ENCODE data around the gene TMCO4. TPM values are rescaled to one million over a fixed set of nuclear protein-coding genes. Genes with fewer than 3 reads are reported as not detected.

Gene TMCO4
- total and polyA plus RNA-seq, 2 of the 8 experiments (the other 6 are each of a cell fraction or from before 2014, with no cell fraction given): 3.0 to 3.1 TPM

- Histone ChIP-seq H3K23me2 (ENCODE audit: low read depth, low read length) (peaks cover 5% of the 10 kb centered on the region; the same call in 1 of the 2 replicates), H3K36me3 (ENCODE audit: control insufficient read depth in 2 of 4, insufficient read depth in 4 of 4, low read length in 3 of 4) (no peaks in the 10 kb centered on the region), H2AK5ac (ENCODE audit: low read depth, low read length) (no peak overlapping the region), H3K27me3 (replicated peaks in 1 of 4; ENCODE audit: control insufficient read depth in 3 of 4, extremely low read depth in 1 of 4, insufficient read depth in 3 of 4, low read length in 3 of 4) (peaks cover 0 to 33% (median 22%) of the 10 kb centered on the region in 4 experiments; a peak in 6 of 7 replicates), H2BK5ac (ENCODE audit: low read depth, low read length) (no peak overlapping the region), H4K8ac (ENCODE audit: extremely low read depth, insufficient read depth, low read length) (no peak overlapping the region), H4K20me1 (replicated peaks in 1 of 2; ENCODE audit: control insufficient read depth in 1 of 2, insufficient read depth in 2 of 2, low read length in 2 of 2) (no peaks in the 10 kb centered on the region), H3K4me2 (ENCODE audit: insufficient read depth in 1 of 2, low read depth in 2 of 2, low read length in 2 of 2) (no peak overlapping the region), H2AFZ (ENCODE audit: low read length) (no peak overlapping the region), H2BK120ac (replicated peaks; ENCODE audit: low read depth, low read length) (no peak overlapping the region), H2BK20ac (ENCODE audit: low read length) (no peak overlapping the region), H3K79me1 (ENCODE audit: low read depth, low read length) (no peaks in the 10 kb centered on the region), H3K9me3 (ENCODE audit: insufficient read depth in 2 of 2, low read depth in 1 of 2, low read length in 1 of 2) (no peaks in the 10 kb centered on the region), H3K9ac (replicated peaks in 1 of 4; ENCODE audit: extremely low read depth in 1 of 4, low read depth in 3 of 4, low read length in 3 of 4) (no peak overlapping the region), H4K5ac (ENCODE audit: insufficient read length, low read depth, low read length) (no peak overlapping the region), H3K14ac (ENCODE audit: insufficient read length) (no peak overlapping the region), H3K27ac (ENCODE audit: low read depth, low read length) (no peak overlapping the region), H3K18ac (ENCODE audit: extremely low read depth, low read length) (no peak overlapping the region), H3K4ac (replicated peaks; ENCODE audit: insufficient read length, low read depth, low read length) (no peak overlapping the region), H2BK15ac (ENCODE audit: low read length) (no peak overlapping the region), H3K56ac (replicated peaks; ENCODE audit: insufficient read length, low read depth, low read length) (no peak overlapping the region), H3K4me3 (ENCODE audit: extremely low read depth in 1 of 4, insufficient read depth in 2 of 4, low read depth in 3 of 4, low read length in 4 of 4) (no peak overlapping the region), H3K23ac (ENCODE audit: insufficient read length) (no peak overlapping the region), H4K91ac (replicated peaks; ENCODE audit: insufficient read length, low read length) (no peak overlapping the region), H3K79me2 (ENCODE audit: control insufficient read depth in 1 of 2, insufficient read depth in 2 of 2, low read length in 2 of 2) (no peaks in the 10 kb centered on the region), H2BK12ac (ENCODE audit: low read depth, low read length) (no peak overlapping the region), H3K4me1 (replicated peaks in 1 of 4; ENCODE audit: control insufficient read depth in 3 of 4, insufficient read depth in 4 of 4, low read length in 3 of 4) (peaks cover 2 to 9% (median 6%) of the 10 kb centered on the region in 4 experiments; a peak in 6 of 7 replicates)
- DNase-seq (ENCODE audit: low read depth in 1 of 2, low spot score in 2 of 2) (no peak), FAIRE-seq (no peak)
- POLR2A ChIA-PET (ENCODE audit: partially characterized antibody): interaction anchor here (1.5 kb wide), 1 partner anchor 12 kb away, joined by 5 read pairs; no protein-coding TSS in a partner anchor
- CTCF ChIA-PET (ENCODE audit: partially characterized antibody): interaction anchor here (1.2 to 1.3 kb wide), 2 partner anchors 12 to 136 kb away, joined by 3 to 4 read pairs; no protein-coding TSS in a partner anchor
- WGBS, 2 experiments (ENCODE audit: extremely low coverage in 1 of 2, insufficient coverage in 1 of 2, insufficient read length in 1 of 2, insufficient replicate concordance in 2 of 2, low coverage in 1 of 2, low lambda C conversion rate in 2 of 2, missing lambda C conversion rate in 1 of 2): 78% methylated on average over 4 of the region's 5 CpGs; no CpG with 5 or more reads in 1 of the 2 experiments
- no peak for TF ChIP-seq RFX5 (IDR thresholded peaks at IDR 0.05; ENCODE audit: borderline replicate concordance, low read depth, low read length)
- TF ChIP-seq POLR2AphosphoS5 (IDR thresholded peaks at IDR 0.05; ENCODE audit: low read depth, low read length): no peak
- TF ChIP-seq RAD21 (IDR thresholded peaks at IDR 0.05 in 1 of 2, conservative IDR thresholded peaks at IDR 0.05 in 1 of 2; ENCODE audit: low read depth in 2 of 2, low read length in 2 of 2): no peak
- TF ChIP-seq CBX5 (IDR thresholded peaks at IDR 0.05; ENCODE audit: low read depth, low read length): no peak
- no peak for TF ChIP-seq SP2 (IDR thresholded peaks at IDR 0.05; ENCODE audit: low read length)
- no peak for TF ChIP-seq CTBP2 (IDR thresholded peaks at IDR 0.05; ENCODE audit: borderline replicate concordance, insufficient read depth, insufficient read length, low read length)
- TF ChIP-seq CTCF (IDR thresholded peaks at IDR 0.05; ENCODE audit: control extremely low read depth in 1 of 3, insufficient read depth in 1 of 3, low read depth in 1 of 3, low read length in 3 of 3): no peak
- no peak for TF ChIP-seq TCF12 (IDR thresholded peaks at IDR 0.05; ENCODE audit: low read depth, low read length)
- TF ChIP-seq BRCA1 (IDR thresholded peaks at IDR 0.05; ENCODE audit: low read depth, low read length): no peak
- TF ChIP-seq GTF2F1 (IDR thresholded peaks at IDR 0.05; ENCODE audit: borderline replicate concordance, low read depth, low read length): no peak
These were observed 1.9 kb downstream of the TMCO4 start for GRCh38 chr1:19797827-19798226.

Measured in H1 (cell line).